ENCODE data around the gene AGBL4. TPM values are rescaled to one million over a fixed set of nuclear protein-coding genes. Genes with fewer than 3 reads are reported as not detected.
"Not testable (repeated sequence)": the region's sequence is repeated elsewhere in the genome, so short reads cannot be mapped to it uniquely, and the experiment has no call there.

AGBL4 gene
- total and polyA plus RNA-seq, 2 experiments from 2014 or later, result not detected

- DNase-seq (ENCODE audit: low read depth in 1 of 2, low spot score in 1 of 2), result no peak
- H3K27me3 ChIP-seq, result no peaks in the 10 kb centered on the region
- H3K27ac ChIP-seq, result no peak overlapping the region
- no peaks in the 10 kb centered on the region for H3K4me1 ChIP-seq (ENCODE audit: low read depth)
- H3K4me3 ChIP-seq, result no peak overlapping the region
- no peak for TF ChIP-seq CTCF (IDR thresholded peaks at IDR 0.05; ENCODE audit: low read depth, low read length)
- H3K36me3 ChIP-seq, result no peaks in the 10 kb centered on the region
- H3K9me3 ChIP-seq (ENCODE audit: low read depth), result no peaks in the 10 kb centered on the region
Measured at GRCh38 chr1:49331066-49331852, 692.5 kb downstream of the AGBL4 start.

GRCh38 chr1:49323925-49324540 is 699.7 kb downstream of the AGBL4 start:
- Histone ChIP-seq H3K9me3 (ENCODE audit: low read depth) (no peaks in the 10 kb centered on the region), H3K27me3 (no peaks in the 10 kb centered on the region), H3K36me3 (no peaks in the 10 kb centered on the region), H3K4me1 (ENCODE audit: low read depth) (no peaks in the 10 kb centered on the region), H3K4me3 (no peak overlapping the region), H3K27ac (no peak overlapping the region)
- no peak for TF ChIP-seq CTCF (IDR thresholded peaks at IDR 0.05; ENCODE audit: low read depth, low read length)
- DNase-seq (ENCODE audit: low read depth in 1 of 2, low spot score in 1 of 2), result no peak

GRCh38 chr1:49320493-49320892 is 703.3 kb downstream of the AGBL4 start:
- not testable (repeated sequence) for H3K9me3 ChIP-seq (ENCODE audit: low read depth); H3K4me3 ChIP-seq; DNase-seq (ENCODE audit: low read depth in 1 of 2, low spot score in 1 of 2); H3K27ac ChIP-seq; H3K4me1 ChIP-seq (ENCODE audit: low read depth); H3K36me3 ChIP-seq; H3K27me3 ChIP-seq

GRCh38 chr1:49319426-49319963 is 704.3 kb downstream of the AGBL4 start:
- Histone ChIP-seq H3K27me3 (no peaks in the 10 kb centered on the region), H3K4me1 (ENCODE audit: low read depth) (no peaks in the 10 kb centered on the region), H3K9me3 (ENCODE audit: low read depth) (no peaks in the 10 kb centered on the region), H3K27ac (no peak overlapping the region), H3K4me3 (no peak overlapping the region), H3K36me3 (no peaks in the 10 kb centered on the region)
- no peak for TF ChIP-seq CTCF (IDR thresholded peaks at IDR 0.05; ENCODE audit: low read depth, low read length)
- no peak for DNase-seq (ENCODE audit: low read depth in 1 of 2, low spot score in 1 of 2)

GRCh38 chr1:49318218-49318617 is 705.5 kb downstream of the AGBL4 start:
- no peak for DNase-seq (ENCODE audit: low read depth in 1 of 2, low spot score in 1 of 2)
- no peak overlapping the region for H3K4me3 ChIP-seq
- no peak for TF ChIP-seq CTCF (IDR thresholded peaks at IDR 0.05; ENCODE audit: low read depth, low read length)
- H3K4me1 ChIP-seq (ENCODE audit: low read depth), result no peaks in the 10 kb centered on the region
- no peak overlapping the region for H3K27ac ChIP-seq
- H3K27me3 ChIP-seq, result no peaks in the 10 kb centered on the region
- H3K36me3 ChIP-seq, result no peaks in the 10 kb centered on the region
- H3K9me3 ChIP-seq (ENCODE audit: low read depth), result no peaks in the 10 kb centered on the region

- H3K9me3 ChIP-seq (ENCODE audit: low read depth), result peaks cover 4% of the 10 kb centered on the region
- H3K36me3 ChIP-seq, result no peaks in the 10 kb centered on the region
- no peaks in the 10 kb centered on the region for H3K4me1 ChIP-seq (ENCODE audit: low read depth)
- H3K27ac ChIP-seq, result no peak overlapping the region
- TF ChIP-seq CTCF (IDR thresholded peaks at IDR 0.05; ENCODE audit: low read depth, low read length), result no peak
- H3K4me3 ChIP-seq, result no peak overlapping the region
- H3K27me3 ChIP-seq, result no peaks in the 10 kb centered on the region
- no peak for DNase-seq (ENCODE audit: low read depth in 1 of 2, low spot score in 1 of 2)
Measured at GRCh38 chr1:49307457-49307856, 716.3 kb downstream of the AGBL4 start.

Data from cardiac muscle cell (in vitro differentiated cells and primary cell).